SK-N-SH (cell line): ENCODE measurements around the gene SPECC1L.

Experiments used
- CHD2 ChIP-seq: fragments of 150-350 bp; IDR thresholded peaks from 2 replicates; pipeline ENCODE4 v1.6.1; 2018; ENCODE audit warnings: low read length; ENCODE audit not compliant: partially characterized antibody
- CTCF ChIP-seq: fragments of 200-600 bp; sonication (generic); IDR thresholded peaks from 2 replicates; pipeline ENCODE4 v1.6.1; 2017; ENCODE audit warnings: antibody characterized with exemption, mild to moderate bottlenecking, moderate library complexity
- FOXM1 ChIP-seq: IDR thresholded peaks from 2 replicates; pipeline ENCODE4 v1.4.0; 2012; ENCODE audit warnings: low read depth, mild to moderate bottlenecking
- GATA2 ChIP-seq: sonication (generic); formaldehyde crosslinking; IDR thresholded peaks from 2 replicates; pipeline ENCODE4 v1.5.0; 2020; ENCODE audit warnings: mild to moderate bottlenecking, missing genetic modification reagents
- MAX ChIP-seq: IDR thresholded peaks from 2 replicates; pipeline ENCODE4 v1.4.0; 2012; ENCODE audit warnings: low read depth
- POLR2AphosphoS5 ChIP-seq: IDR thresholded peaks from 2 replicates; pipeline ENCODE4 v1.6.1; 2012; ENCODE audit warnings: low read depth, low read length
- RFX5 ChIP-seq: IDR thresholded peaks from 2 replicates; pipeline ENCODE4 v1.6.1; 2012; ENCODE audit warnings: mild to moderate bottlenecking, improper control_type of control experiment, low read length
- TAF1 ChIP-seq: IDR thresholded peaks from 2 replicates; pipeline ENCODE4 v1.6.1; 2012; ENCODE audit warnings: low read depth, mild to moderate bottlenecking, low read length, moderate library complexity, borderline replicate concordance

- TF ChIP-seq CTCF (no peak), MAX (no peak), CHD2 (no peak), RFX5 (no peak), POLR2AphosphoS5 (no peak), GATA2 (CRISPR knock-in tag) (no peak), TAF1 (no peak), FOXM1 (no peak)
These were observed 58.8 kb downstream of the SPECC1L start for GRCh38 chr22:24329453-24329852.
